ENCODE measurements around the gene SYNGR4.

SYNGR4 gene

DNA sequence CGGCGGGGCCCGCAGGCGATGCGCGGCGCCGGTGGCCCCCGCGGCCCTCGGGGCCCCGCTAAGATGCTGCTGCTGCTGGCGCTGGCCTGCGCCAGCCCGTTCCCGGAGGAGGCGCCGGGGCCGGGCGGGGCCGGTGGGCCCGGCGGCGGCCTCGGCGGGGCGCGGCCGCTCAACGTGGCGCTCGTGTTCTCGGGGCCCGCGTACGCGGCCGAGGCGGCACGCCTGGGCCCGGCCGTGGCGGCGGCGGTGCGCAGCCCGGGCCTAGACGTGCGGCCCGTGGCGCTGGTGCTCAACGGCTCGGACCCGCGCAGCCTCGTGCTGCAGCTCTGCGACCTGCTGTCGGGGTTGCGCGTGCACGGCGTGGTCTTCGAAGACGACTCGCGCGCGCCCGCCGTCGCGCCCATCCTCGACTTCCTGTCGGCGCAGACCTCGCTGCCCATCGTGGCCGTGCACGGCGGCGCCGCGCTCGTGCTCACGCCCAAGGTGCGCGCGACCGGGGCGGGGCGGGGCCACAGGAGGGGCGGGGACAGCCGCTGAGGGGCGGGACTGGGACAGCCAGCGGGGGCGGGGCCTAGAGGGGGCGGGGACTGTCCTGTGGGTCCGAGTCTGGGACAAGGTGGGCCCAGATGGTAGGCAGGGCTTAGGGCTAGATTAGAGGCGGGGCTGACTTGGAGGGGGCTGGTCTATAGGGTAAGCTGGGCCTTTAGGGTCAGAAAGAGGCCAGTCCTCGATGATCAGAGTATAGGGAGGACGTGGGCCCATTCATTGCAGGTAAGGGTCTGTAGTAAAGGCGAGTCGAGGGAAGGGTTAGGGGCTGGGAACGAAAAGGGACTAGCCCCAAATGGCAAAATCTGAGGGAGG, 34.4 kb downstream of the SYNGR4 start:
- peak; percentile 83 to 90 for DNase-seq (ENCODE audit: low read depth in 2 of 2)
- peak overlapping the region; percentile 52 to 56 for H3K4me3 ChIP-seq (replicated peaks in 1 of 2; ENCODE audit: low read depth in 2 of 2, low read length in 2 of 2)
- TF ChIP-seq, protein P1, sequence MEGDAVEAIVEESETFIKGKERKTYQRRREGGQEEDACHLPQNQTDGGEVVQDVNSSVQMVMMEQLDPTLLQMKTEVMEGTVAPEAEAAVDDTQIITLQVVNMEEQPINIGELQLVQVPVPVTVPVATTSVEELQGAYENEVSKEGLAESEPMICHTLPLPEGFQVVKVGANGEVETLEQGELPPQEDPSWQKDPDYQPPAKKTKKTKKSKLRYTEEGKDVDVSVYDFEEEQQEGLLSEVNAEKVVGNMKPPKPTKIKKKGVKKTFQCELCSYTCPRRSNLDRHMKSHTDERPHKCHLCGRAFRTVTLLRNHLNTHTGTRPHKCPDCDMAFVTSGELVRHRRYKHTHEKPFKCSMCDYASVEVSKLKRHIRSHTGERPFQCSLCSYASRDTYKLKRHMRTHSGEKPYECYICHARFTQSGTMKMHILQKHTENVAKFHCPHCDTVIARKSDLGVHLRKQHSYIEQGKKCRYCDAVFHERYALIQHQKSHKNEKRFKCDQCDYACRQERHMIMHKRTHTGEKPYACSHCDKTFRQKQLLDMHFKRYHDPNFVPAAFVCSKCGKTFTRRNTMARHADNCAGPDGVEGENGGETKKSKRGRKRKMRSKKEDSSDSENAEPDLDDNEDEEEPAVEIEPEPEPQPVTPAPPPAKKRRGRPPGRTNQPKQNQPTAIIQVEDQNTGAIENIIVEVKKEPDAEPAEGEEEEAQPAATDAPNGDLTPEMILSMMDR (IDR thresholded peaks at IDR 0.05; ENCODE audit: low read depth, low read length) = no peak

DNA sequence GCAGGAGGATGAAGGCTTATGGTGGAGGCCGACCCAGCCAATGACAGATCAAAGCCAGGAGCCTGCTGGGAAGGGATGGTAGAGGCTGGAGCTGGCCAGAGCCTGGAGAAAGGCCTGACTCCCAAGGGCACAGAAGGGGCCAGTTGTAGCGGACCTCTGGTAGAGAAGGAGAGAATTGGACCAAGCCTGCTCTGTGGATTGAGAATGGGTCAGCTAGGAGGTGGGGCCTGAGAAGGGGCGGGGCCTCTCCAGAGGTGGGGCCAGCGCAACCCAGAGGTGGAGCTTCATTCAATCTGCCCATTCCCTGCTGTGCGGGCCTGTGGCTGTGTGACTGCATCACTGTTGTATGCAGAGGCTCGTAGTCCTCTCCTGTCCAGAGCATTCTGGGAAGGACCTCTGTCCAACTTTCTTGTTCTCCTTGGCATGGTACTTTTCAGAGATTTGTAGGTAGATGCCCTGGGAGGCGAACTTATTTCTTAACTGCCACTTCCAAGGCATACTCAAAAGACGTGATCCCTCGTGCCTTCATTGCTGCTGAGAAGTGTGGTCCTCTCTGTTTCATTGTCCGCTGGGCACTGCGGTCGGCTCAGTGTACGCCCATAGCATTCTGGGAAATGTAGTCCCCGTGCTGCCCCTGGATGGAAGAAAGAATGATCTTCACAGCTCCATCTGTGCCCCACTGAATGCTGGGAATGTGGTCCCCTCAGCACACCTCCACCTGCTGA, 36.0 kb downstream of the SYNGR4 start:
- H3K4me3 ChIP-seq (replicated peaks in 1 of 2; ENCODE audit: low read depth in 2 of 2, low read length in 2 of 2) = peak overlapping the region; percentile 5 to 31
- TF ChIP-seq, protein P1 (IDR thresholded peaks at IDR 0.05; ENCODE audit: low read depth, low read length) = no peak
- DNase-seq (ENCODE audit: low read depth in 2 of 2) = peak; percentile 70 to 91

GRCh38 chr19:48401287-48401686, 37.1 kb downstream of the SYNGR4 start:
- TF ChIP-seq, protein P1 (IDR thresholded peaks at IDR 0.05; ENCODE audit: low read depth, low read length) = no peak
- no peak overlapping the region for H3K4me3 ChIP-seq (replicated peaks in 1 of 2; ENCODE audit: low read depth in 2 of 2, low read length in 2 of 2)
- DNase-seq (ENCODE audit: low read depth in 2 of 2) = no peak

DNA sequence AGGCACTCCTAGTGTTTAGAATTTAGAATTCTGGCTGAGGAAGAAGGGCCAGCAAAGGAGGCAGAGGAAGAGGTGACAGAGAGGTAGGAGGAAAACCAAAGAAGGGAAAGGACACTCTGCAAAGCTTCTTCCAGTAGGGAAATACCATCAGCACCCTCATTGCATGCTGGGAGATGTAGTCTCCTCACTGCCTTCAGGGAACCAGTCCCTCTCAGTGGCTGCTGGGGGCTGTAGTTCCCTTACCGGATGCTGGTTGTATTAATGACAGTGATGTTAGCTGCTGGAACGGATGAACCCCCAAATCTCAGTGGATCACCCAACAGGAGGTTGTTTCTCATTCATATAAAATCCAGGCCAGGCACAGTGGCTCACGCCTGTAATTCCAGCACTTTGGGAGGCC, 39.4 kb downstream of the SYNGR4 start:
- H3K4me3 ChIP-seq (replicated peaks in 1 of 2; ENCODE audit: low read depth in 2 of 2, low read length in 2 of 2) = no peak overlapping the region
- DNase-seq (ENCODE audit: low read depth in 2 of 2) = peak; percentile 65 to 75
- TF ChIP-seq, protein P1 (IDR thresholded peaks at IDR 0.05; ENCODE audit: low read depth, low read length) = no peak

DNA sequence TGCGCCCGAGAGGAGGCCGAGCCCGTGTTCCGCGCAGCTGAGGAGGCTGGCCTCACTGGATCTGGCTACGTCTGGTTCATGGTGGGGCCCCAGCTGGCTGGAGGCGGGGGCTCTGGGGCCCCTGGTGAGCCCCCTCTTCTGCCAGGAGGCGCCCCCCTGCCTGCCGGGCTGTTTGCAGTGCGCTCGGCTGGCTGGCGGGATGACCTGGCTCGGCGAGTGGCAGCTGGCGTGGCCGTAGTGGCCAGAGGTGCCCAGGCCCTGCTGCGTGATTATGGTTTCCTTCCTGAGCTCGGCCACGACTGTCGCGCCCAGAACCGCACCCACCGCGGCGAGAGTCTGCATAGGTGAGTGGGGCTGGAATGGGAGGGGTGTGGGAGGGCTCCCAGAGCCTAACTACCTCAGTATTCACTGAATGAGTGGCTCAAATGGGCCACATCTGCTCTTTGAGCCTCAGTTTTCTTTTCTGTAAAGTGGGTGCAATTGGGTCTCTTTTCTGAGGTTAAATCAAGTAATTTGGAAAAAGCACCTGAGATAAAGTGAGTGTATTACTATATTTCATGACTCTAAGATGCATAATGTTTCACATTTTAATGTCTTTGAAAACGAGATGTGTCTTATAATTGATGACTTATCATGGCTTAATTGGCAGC, 41.0 kb downstream of the SYNGR4 start:
- no peak for DNase-seq (ENCODE audit: low read depth in 2 of 2)
- TF ChIP-seq, protein P1 (IDR thresholded peaks at IDR 0.05; ENCODE audit: low read depth, low read length) = no peak
- H3K4me3 ChIP-seq (replicated peaks in 1 of 2; ENCODE audit: low read depth in 2 of 2, low read length in 2 of 2) = no peak overlapping the region

DNA sequence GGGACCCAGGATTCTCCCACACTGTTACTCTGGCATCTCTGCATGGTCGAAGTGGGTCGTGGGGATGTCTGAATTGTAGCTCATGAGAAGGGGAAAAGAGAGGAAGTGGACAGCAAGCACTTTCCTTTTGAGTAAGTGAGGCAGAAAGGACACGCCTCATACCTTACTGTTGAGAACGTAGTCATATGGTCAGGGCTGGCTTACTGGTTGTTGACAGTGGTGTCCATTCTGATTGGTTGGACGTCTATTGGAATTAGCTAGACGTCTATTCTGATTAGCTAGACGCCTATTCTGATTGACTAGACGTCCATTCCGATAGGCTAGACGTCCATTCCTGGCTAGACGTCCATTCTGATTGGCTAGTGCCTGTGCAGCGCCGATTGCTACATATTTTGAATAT, 41.7 kb downstream of the SYNGR4 start:
- H3K4me3 ChIP-seq (replicated peaks in 1 of 2; ENCODE audit: low read depth in 2 of 2, low read length in 2 of 2) = no peak overlapping the region
- no peak for DNase-seq (ENCODE audit: low read depth in 2 of 2)
- TF ChIP-seq, protein P1 (IDR thresholded peaks at IDR 0.05; ENCODE audit: low read depth, low read length) = no peak
